GM21825 (cell line): ENCODE results near the gene CHMP6.

ENCODE experiments used
- ATAC-seq: cut with Tn5 transposase; IDR thresholded peaks from one replicate; pipeline ENCODE4 v1.9.1; 2021; ENCODE audit warnings: mild to moderate bottlenecking, moderate library complexity; ENCODE audit not compliant: unreplicated experiment

CHMP6 gene

DNA sequence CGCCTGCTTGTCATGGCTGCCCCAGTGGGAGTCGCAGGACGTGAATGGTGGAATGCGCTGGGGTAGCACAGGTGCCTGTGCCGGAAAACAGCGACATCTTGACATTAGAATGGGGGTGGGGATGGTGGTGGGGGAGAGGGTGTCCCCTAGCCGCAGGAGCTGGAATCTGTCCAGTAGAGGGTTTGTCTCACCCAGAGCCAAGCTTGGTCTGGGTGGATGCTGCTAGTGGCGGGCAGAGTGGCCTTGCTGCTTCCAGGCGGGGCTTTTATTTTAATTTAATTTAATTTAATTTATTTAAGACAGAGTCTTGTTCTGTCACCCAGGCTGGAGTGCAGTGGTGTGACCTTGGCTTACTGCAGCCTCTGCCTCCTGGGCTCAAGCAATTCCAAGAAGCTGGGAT lies 51.0 kb downstream of the CHMP6 start:
- no peak for ATAC-seq

DNA sequence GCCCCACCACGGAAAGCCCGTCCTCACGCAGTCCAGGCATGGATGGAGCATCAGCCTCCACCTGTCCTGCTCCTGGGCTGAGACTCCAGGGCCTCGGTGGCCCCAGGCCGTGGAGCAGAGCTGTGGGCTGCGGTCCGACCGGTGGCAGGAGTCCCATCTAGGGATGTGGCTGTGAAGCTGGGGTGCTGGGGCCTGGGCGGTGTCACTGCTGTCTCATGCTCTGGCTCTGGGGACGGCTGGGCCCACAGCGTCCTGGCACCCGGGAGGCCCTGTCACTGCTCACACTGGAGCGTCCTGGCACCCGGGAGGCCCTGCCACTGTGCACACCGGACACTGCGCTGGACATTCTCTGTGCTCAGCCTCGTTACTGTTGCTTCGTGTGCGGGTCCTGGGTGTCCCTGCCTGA lies 51.7 kb downstream of the CHMP6 start:
- no peak for ATAC-seq

DNA sequence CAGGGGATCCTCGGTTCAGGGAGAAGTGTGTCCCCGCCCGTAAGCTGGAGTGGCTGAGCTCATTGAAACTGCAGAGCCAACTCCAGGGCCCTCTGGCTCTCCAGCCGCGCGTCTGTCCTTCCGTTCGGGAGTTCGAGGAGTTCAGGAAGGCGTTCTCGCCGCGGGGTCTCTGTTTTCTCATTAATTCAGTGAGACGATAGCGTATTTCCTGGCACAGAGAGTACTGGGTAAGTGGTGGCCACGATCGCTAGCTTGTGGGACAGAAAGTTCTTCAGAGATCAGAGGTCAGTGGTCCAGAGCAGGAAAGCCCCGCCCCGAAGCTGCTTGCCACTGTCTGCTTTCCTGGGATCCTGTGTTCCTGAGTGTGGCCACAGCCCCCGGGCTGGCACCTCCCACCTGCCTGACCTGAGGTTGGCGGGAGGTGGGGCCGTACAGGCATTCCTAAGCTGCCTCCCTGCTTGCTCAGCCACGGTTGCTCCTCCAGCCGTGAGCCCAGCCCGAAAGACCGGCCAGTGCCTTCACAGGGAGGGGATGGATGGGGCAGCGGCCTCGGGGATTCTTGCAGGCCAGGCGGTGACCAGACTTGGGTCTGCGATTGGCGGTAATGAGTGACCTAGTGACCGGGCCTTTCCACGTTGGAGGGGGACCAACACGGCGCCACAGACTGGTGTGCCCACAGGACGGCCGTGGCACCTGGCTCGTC lies 52.2 kb downstream of the CHMP6 start:
- ATAC-seq: no peak

DNA sequence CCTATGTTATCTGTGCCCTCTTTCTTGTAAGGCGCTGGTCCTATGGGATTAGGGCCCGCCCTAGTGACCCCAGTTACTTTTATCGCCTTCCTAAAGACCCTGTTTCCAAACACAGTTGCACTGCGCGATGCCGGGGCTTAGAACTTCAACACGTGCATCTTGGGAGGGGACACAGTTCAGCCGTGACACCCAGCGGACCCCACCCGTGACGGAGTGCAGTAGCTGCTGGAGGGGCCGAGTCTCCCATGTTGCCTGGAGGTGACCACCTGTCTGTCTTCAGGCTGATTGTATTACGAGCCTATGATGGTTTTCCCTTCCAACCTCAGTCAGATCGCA lies 52.8 kb downstream of the CHMP6 start:
- ATAC-seq: no peak

DNA sequence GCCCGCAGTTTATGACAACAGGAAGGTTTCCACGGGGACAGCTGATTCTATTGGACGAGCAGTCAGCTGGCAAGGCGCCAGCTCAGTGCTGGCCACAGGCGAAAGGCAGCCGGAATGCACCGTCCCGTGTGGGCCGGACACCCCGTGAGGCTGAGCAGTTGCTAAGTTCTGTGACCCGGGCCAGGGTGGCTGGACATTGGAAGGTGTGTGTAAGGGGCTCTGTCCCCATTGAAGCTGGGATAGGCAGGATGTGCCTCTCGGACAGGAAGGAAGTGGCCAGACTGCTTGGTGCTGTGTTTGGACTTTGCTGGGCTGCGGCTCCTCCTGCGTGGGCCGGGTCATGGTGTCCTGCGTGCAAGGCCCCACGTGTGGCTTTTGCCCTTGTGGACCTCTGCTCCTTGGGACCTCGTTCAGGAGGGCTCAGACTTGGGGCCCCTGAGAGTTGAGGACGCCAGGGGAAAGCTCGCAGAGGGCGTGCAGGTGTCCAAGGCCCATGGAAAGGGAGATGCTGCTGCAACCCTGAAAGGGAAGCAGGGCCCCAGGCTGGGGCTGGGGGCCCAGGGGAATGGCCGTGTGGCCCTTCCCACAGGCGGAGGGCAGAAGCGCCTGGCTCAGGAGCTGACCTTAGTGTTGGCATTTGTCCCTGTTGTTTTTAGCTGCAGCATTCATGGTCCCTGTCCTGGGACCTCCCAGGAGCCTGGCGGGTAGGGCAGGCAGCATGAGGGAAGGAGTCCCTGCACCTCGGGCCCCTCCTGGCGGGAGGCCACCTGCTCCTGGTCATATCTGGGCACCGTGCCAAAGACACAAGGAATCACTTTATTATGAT lies 53.3 kb downstream of the CHMP6 start:
- ATAC-seq: no peak

DNA sequence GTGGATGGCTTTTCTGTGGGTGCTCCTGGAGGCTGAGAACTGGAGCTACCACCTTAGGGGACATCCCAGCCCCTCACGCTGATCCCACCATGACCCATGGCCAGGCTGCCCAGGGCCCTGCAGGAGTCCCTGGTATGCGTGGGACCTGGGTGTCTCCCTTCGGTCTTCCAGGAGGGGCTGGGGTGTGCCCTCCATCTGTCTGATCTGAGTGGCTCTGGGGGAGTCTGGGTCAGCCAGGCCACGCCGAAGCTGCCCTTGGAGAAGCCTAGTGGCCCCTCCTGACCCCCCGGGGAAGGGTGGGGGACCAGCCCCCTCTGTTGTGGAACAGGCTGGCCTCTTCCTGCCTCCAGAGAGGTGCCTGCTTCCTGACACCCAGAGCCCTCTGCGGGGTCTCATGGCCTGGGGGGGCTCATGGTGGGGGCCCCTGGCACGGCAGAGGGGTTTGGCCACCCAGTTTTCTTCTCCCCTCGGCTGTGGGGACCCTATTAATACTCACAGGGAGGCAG lies 54.0 kb downstream of the CHMP6 start:
- no peak for ATAC-seq

DNA sequence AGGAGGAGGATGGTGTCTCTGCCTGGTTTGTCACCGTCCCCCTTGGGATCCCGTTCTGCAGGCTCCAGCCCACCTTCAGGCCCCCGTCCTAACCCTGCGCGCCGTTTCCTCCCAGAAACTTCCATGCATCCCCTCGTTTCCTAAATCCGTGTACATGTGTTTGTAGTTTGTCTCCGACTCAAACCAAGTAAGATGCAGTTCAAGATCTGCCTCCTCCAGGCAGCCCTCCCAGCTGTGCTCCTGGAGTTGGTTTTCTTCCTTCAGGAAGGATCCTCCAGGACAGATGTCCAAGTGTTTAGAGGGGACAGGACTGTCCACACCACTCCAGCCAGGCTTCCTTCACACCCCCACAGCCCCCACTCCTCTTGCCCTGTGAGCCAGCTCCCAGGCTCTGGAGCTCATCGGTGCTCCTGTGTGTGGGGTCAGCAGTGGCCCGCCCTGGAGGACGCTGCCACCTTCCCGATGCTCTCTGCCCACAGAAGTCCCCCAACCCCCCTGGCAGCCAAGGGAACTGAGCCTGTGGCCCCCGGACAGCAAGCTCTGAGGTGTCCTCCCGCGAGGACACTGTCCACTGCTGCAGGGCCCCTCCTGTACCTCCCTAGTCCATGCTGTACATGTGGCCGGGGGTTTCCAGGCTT lies 54.6 kb downstream of the CHMP6 start:
- ATAC-seq: no peak

DNA sequence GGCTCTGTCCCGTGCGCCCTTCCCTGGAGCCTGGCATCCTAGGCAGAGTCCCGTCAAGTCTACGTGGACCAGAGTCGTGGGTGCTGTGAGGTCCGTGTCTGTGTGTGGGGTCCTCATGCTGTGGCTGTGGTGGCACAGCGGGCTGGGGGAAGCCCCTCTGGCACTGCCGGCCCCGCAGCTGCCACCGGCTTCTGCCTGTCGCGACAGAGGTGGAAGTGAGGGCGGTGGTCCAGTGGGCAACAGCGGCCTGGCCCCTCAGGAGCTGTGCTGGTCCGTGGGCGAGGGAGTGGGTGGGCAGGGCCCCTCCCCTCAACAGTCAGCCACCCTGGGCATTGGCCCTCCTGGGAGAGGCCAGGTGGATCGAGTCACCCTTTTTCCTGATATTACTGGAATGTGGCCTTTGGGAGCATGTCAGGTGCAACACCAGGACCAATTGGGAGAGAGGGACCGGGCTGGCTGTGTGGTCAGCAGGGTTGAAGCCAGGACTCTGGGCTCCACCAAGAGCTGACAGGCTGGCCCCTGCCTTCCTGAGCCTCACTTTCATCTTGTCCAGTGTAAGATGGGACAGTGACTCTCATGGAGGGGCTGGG lies 55.2 kb downstream of the CHMP6 start:
- no peak for ATAC-seq

DNA sequence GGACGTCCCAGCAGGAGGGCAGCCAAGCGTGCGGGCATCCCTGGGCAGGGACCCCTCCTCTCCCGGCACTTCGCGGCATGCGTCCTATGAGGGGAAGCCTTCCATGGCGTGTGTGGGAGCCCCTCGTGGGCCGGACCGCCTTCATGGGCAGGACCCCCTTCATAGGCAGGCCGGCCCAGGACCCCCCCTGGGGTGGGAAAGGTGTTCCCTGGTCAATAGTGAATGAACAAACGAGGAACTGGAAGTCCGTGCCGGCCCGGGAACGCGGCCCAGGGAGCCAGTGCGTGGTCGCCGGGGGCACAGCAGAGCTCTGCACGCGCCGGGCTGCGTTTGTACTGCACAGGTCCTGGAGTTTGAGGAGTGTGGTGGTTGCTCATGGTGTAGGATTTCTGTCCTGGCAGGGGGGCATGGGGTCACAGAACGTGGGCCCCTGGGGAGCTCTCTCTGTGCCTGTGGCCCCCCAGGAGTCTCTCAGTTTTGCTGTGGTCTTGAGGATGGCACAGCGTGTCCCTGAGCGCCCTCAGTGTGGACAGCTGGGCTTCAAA lies 57.3 kb downstream of the CHMP6 start:
- no peak for ATAC-seq

DNA sequence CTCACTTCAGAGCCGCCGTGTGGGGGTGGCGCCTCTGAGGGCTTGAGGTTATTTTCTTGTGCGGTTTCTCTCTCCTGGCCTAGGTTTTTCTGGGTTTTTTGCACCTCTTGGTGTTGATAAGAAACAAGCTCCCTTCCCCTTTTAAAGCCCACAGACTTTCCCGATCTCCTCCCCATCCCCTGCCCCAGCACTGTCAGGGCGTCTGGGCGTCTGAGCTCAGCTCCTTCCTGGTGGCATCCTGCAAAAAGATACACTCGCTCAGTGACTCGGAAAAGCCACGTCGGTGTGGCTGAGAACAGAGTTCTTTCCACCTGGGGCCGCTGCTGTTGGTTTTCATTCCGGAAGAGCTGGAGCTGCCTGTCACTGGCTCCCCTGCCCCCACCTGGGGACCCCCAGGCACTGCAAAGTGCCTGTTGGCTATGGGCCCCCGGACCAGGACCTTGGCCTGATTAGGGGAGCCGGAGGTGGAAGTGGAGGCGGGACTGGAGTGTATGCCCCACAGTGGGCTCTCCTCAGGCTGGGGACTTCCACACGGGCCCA lies 57.8 kb downstream of the CHMP6 start:
- no peak for ATAC-seq
